ENCODE results near the gene TESK1.

The TESK1 gene

DNA sequence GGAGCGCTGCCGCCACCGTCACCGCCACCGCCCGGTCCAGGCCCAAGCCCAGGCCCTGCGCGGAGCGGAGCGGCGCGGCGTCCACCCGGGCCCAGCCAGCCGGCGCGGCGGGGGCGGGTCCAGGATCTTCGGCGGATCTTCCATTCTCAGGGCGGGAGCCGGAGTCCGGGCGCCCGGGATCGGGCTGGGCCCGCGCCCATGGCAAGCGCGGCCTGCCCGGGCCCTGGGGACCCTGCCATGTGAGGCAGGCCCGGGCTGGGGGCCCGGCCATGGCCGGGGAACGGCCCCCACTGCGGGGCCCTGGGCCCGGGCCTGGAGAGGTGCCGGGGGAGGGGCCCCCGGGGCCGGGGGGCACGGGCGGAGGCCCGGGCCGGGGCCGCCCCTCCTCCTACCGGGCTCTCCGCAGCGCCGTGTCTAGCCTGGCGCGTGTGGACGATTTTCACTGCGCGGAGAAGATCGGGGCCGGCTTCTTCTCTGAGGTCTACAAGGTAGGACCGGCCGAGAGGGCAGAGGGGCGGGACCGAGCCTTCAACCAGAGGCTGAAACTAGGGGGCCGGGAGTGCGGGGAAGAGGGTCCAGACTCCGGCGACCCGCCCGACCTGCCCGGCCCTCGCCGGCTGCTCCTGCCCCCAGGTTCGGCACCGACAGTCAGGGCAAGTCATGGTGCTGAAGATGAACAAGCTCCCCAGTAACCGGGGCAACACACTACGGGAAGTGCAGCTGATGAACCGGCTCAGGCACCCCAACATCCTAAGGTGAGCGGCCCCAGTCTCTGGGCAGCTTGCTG is 482 bp downstream of the TESK1 start:
- TF ChIP-seq, protein P1, sequence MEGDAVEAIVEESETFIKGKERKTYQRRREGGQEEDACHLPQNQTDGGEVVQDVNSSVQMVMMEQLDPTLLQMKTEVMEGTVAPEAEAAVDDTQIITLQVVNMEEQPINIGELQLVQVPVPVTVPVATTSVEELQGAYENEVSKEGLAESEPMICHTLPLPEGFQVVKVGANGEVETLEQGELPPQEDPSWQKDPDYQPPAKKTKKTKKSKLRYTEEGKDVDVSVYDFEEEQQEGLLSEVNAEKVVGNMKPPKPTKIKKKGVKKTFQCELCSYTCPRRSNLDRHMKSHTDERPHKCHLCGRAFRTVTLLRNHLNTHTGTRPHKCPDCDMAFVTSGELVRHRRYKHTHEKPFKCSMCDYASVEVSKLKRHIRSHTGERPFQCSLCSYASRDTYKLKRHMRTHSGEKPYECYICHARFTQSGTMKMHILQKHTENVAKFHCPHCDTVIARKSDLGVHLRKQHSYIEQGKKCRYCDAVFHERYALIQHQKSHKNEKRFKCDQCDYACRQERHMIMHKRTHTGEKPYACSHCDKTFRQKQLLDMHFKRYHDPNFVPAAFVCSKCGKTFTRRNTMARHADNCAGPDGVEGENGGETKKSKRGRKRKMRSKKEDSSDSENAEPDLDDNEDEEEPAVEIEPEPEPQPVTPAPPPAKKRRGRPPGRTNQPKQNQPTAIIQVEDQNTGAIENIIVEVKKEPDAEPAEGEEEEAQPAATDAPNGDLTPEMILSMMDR (IDR thresholded peaks at IDR 0.05; ENCODE audit: insufficient read depth, low read length, missing control alignments): no peak
- ChIA-PET CTCF (interaction anchor here (1.2 to 2.2 kb wide), 5 partner anchors 14 to 120 kb away, joined by 3 to 10 read pairs (median 4); no protein-coding TSS in a partner anchor), POLR2A (interaction anchor here (0.8 kb wide), 1 partner anchor 116 kb away, joined by 5 read pairs; the partner anchor contains the start of gene RUSC2)
- H3K4me3 ChIP-seq (ENCODE audit: low read depth, low read length): peak overlapping the region; percentile 72
- no peak for DNase-seq (ENCODE audit: low read depth, low spot score)

DNA sequence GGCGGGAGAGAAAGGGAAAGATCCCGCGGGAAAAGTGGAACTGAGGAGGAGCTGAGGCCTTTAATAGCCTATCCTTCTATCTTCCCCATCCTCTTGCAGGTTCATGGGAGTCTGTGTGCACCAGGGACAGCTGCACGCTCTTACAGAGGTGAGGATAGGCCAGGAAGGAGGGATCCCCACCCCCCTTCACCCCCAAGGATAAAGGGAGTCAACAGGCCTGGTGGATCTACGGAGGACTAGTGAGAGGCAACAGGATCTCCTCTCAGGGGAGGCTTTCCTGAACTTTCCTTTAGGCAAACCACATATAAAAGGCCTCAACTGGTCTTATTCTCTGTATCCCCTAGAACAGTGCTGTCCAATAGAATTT is 1.1 kb downstream of the TESK1 start:
- ChIA-PET POLR2A (interaction anchor here (0.8 kb wide), 1 partner anchor 116 kb away, joined by 5 read pairs; the partner anchor contains the start of gene RUSC2), CTCF (interaction anchor here (1.2 kb wide), 2 partner anchors 52 to 55 kb away, joined by 3 to 4 read pairs; no protein-coding TSS in a partner anchor)
- DNase-seq (ENCODE audit: low read depth, low spot score): no peak
- H3K4me3 ChIP-seq (ENCODE audit: low read depth, low read length): peak overlapping the region; percentile 72
- TF ChIP-seq, protein P1 (IDR thresholded peaks at IDR 0.05; ENCODE audit: insufficient read depth, low read length, missing control alignments): no peak

DNA sequence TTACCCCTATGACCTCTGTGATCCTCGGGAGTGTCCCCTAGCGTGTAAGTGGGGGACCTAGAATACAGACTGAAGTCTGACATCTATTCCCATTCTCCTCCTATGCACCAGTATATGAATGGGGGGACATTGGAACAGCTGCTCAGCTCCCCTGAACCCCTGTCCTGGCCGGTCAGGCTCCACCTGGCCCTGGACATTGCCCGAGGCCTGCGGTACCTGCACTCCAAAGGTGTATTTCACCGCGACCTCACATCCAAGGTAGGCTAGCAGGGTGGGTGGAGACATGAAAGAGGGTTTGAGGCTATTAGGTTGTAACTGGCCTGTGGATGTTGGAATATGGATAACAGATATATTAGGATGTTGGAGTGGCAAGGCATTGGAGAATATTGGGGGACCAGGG is 1.7 kb downstream of the TESK1 start:
- TF ChIP-seq, protein P1 (IDR thresholded peaks at IDR 0.05; ENCODE audit: insufficient read depth, low read length, missing control alignments): no peak
- no peak for DNase-seq (ENCODE audit: low read depth, low spot score)
- H3K4me3 ChIP-seq (ENCODE audit: low read depth, low read length): peak overlapping the region; percentile 18; the same call in 1 of the 2 replicates
- POLR2A ChIA-PET: no interaction called here
- CTCF ChIA-PET: interaction anchor here (1.2 kb wide), 1 partner anchor 54 kb away, joined by 3 read pairs; no protein-coding TSS in a partner anchor

DNA sequence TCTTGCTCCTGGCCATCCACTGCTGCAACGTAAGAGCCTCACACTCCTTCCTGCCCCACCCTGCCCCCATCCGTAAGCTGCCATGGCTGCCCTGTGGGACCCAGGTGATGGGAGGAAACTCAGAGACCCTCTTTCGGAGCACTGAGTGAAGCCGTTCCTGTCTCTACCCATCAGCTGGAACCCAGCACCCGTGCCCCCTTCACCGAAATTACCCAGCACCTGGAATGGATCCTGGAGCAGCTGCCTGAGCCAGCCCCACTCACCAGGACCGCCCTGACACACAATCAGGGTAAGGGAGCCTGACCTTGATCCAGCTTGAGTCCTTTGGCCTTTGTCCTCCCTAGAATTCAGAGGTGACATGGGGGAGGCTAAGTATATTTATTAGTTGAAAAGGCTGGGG is 3.2 kb downstream of the TESK1 start:
- POLR2A ChIA-PET: no interaction called here
- TF ChIP-seq, protein P1 (IDR thresholded peaks at IDR 0.05; ENCODE audit: insufficient read depth, low read length, missing control alignments): no peak
- CTCF ChIA-PET: interaction anchor here (1.0 to 5.4 kb wide), 3 partner anchors 8 to 38 kb away, joined by 3 to 34 read pairs (median 6); no protein-coding TSS in a partner anchor
- no peak for DNase-seq (ENCODE audit: low read depth, low spot score)
- H3K4me3 ChIP-seq (ENCODE audit: low read depth, low read length): no peak overlapping the region

DNA sequence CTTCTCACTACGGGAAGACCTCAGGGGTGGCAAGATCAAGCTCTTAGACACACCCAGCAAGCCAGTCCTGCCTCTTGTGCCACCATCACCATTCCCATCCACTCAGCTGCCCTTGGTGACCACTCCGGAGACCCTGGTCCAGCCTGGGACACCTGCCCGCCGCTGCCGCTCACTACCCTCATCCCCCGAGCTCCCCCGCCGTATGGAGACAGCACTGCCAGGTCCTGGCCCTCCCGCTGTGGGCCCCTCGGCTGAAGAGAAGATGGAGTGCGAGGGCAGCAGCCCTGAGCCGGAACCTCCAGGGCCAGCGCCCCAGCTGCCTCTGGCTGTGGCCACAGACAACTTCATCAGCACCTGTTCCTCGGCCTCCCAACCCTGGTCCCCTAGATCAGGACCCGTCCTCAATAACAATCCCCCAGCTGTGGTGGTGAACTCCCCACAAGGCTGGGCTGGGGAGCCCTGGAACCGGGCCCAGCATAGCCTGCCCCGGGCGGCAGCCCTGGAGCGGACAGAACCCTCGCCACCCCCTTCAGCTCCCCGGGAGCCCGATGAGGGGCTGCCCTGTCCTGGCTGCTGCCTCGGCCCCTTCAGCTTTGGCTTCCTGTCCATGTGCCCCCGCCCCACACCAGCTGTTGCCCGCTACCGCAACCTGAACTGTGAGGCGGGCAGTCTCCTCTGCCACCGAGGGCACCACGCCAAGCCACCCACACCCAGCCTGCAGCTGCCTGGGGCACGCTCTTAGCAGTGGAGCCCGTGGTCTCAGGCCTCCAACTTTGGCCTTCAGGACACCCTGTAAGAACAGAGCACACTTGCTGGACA is 4.1 kb downstream of the TESK1 start:
- H3K4me3 ChIP-seq (ENCODE audit: low read depth, low read length): no peak overlapping the region
- TF ChIP-seq, protein P1 (IDR thresholded peaks at IDR 0.05; ENCODE audit: insufficient read depth, low read length, missing control alignments): no peak
- no peak for DNase-seq (ENCODE audit: low read depth, low spot score)
- POLR2A ChIA-PET: interaction anchor here (1.3 kb wide), 1 partner anchor 71 kb away, joined by 4 read pairs; no protein-coding TSS in a partner anchor
- CTCF ChIA-PET: interaction anchor here (1.0 to 5.4 kb wide), 6 partner anchors 7 to 62 kb away, joined by 3 to 34 read pairs (median 4); no protein-coding TSS in a partner anchor
